ENCODE results near the gene CLIC4.
A peak's percentile ranks its signal among the peaks of the same experiment; 100 is the strongest.
"Not testable (repeated sequence)": the region's sequence is repeated elsewhere in the genome, so short reads cannot be mapped to it uniquely, and the experiment has no call there.

CLIC4 gene

DNA sequence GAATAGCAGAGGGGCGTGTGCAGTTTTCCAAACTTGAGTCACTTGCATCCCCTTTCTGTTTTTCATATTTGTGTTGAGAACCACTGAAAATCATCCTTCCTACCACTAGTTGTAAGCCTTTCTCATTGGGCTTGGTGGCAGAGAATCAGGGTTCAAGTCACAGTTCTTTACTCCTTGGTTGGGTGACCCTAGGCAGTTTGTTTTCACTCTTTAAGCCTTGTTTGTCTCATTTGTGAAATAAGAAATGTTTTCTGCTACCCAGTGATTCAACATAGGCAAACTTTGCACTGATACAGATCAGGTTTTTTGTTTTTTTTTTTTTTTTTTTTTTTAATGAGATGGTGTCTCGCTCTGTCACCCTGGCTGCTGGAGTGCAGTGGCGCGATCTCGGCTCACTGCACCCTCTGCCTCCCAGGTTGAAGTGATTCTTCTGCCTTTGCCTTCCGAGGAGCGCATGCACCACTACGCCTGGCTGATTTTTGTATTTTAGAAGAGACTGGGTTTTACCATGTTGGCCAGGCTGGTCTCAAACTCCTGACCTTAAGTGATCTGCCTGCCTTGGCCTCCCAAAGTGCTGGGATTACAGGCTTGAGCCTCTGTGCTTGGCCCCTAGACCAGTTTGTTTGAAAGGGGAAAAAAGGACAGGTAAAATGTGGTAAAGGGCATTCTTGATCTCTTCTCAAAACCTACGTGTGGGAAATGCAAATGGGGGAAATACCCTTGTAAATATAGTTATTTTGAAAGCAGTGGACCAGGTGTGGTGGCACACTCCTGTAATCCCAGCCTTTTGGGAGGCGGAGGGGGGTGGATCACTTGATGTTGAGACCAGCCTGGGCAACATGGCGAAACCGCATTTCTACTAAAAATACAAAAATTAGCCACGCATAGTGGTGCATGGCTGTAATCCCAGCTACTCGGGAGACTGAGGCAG, 3.2 kb downstream of the CLIC4 start:
- no peak for DNase-seq

DNA sequence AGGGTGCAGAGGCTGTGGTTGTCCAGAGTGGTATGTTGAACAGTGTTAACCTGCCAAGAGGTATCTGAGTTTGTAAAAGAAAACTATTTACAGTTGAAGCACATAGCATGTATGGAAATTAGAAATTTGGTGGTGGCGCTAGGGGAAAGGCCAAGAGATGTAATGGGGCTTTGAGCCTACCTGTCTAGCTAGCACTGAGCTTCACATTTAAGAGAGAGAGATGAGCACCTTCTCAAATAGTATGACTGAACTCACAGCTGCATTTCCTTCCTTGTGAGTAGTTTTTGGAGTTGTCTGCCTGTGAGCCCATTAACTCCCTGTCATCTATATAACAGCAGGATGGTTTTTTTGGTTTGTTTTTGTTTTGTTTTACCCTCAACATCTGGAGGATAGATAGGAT, 4.0 kb downstream of the CLIC4 start:
- no peak for DNase-seq

DNA sequence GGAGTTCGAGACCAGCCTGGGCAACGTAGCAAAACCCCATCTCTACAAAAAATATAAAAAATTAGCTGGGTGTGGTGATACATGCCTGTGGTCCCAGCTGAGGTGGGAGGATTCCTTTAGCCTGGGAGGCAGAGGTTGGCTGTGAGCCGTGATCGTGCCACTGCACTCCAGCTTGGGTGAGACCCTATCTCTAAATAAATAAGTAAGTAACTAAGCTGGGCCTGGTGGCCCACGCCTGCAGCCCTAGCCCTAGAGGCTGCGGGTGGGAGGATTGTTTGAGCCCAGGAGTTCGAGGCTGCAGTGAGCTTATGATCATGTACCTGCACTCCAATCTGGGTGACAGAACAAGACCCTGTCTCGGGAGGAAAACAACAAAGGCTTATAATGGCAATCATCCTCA, 4.6 kb downstream of the CLIC4 start:
- no peak for DNase-seq

DNA sequence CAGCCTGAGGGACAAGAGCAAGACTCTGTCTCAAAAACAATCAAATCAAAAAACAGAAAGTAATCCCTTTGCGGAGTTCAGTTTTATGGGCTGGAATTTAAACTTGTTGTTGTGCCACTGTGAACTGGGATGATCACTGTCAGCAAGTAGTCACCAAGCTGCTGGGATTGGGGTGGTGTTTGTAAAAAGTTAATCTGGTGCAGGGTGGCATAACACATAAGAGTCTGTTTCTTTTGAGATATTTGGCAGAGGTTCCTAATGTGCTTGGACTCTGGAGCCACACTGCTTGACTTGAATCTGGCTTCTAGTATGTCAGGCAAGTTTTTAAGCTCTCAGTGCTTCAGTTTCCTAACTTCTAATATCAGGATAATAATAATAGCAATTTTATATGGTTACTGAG, 6.6 kb downstream of the CLIC4 start:
- no peak for DNase-seq

DNA sequence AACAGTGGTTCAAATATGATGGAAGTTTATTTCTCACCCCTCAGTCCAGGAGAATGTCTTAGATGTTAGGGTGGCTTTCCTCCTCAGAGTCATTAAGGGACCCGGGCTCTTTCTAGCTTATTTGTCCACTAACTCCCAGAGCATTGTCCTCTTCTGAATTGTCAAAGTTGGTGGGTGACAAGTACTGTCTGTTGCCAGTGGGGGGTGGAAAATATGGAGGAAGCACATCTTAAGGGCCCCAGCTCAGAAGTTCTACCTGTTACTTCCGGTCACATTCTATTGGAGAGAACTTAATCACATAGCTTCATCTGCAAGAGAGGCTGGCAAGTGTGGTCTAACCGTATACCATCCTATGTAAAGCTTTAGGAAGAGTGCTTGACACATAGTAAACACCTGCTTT, 7.1 kb downstream of the CLIC4 start:
- no peak for DNase-seq

DNA sequence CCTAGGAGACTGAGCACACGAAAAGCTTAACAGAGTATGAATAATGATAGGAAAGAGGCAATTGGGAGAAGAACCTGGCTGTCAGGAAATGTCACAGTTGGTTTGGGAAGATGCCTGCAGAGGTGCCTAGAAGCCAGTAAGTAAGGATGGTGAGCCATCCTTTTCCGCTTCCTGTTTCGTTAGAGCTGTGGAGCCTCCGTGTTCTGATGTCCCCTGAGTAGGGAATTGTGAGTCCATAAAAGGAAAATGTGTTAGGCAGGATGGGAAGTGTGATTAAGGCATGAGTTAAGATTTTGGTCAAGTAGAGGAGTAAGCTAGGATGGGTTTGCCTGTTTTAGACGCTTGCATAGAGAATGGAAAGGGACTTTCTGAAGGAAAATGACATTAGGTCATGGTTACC, 9.0 kb downstream of the CLIC4 start:
- no peak for DNase-seq

DNA sequence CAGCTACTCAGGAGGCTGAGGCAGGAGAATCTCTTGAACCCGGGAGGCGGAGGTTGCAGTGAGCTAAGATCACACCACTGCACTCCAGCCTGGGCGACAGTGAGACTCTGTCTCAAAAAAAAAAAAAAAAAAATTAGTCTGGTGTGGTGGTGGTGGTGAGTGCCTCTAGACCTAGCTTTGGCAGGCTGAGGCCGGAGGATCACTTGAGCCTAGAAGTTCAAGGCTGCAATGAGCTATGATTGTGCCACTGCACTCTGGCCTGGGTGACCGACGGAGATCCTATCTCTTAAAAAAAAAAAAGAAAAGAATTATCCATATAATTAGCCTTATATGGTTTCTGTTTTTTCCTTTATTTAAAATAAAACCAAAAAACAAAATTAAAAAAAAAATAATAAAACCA, 10.1 kb downstream of the CLIC4 start:
- not testable (repeated sequence) for DNase-seq

DNA sequence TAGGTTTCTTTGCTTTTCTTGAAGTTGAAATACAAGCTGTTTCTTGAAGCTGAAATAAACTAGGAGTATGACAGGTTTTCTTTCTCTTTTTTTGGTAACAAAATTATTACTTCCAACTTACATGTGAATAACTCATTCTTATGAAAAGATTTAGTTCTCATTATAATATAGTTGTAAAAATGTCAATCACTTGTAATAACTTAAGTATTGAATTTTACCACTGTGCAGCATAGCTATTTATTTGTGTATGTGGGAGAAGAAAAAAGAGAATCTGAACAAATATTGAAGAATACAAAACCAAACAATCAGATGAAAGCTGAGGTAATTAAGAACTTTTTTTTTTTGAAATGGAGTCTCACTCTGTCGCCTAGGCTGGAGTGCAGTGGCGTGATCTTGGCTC, 11.1 kb downstream of the CLIC4 start:
- no peak for DNase-seq

DNA sequence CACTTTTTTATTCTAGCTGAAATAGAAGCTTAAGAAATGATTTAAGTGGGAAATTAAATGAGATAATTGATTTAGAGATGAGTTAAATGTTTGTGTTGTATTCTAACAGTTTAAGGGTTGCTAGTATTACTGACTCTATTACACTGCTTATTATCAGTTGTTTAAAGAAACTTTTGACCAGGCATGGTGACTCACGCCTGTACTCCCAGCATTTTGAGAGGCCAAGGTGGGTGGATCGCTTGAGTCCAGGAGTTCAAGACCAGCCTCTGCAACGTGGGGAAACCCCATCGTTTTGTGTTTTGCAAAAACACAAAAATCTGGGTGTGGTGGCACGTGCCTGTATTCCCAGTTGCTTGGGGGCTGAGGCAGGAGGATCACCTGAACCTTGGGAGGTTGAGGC, 14.2 kb downstream of the CLIC4 start:
- no peak for DNase-seq

DNA sequence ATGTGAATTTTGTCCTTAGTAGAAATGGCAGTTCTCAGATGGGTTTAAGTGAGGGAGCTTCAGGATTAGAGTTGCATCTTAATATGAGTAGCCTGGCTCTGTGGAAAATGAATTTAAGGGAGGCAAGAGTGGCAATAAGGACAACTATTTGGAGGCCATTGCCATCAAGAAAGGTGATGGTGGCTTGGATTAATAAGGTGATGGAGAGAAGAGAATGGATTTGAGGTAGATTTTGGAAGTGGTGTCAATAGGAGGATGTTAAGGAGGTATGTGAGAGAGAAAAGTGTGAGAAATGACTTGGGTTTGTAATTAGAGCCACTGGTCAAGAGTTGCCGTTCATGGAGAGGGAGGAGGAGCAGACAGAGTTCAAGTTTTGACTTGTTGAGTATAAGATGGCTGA, 16.3 kb downstream of the CLIC4 start:
- no peak for DNase-seq

DNA sequence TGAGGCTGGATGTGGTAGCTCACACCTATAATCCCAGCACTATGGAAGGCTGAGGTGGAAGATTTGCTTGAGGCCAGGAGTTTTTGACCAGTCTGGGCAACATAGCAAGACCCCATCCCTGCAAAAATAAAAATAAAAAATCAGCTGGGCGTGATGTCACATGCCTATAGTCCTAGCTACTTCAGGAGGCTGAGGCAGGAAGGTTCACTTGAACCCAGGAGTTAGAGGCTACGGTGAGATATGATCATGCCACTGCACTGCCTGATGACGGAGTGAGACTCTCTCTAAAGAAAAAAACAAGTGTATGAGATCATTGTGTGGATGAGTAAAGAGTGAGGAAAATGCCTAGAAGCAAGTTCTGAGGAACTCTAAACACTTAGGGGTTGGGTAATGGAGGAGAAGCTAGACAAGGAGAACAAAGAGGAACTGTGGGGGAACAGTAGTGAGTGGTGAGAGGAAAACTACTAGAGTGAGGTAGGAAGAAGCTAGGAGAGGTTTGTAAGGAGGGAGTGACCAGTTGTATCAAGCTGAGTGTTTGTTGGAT, 17.0 kb downstream of the CLIC4 start:
- DNase-seq: no peak

DNA sequence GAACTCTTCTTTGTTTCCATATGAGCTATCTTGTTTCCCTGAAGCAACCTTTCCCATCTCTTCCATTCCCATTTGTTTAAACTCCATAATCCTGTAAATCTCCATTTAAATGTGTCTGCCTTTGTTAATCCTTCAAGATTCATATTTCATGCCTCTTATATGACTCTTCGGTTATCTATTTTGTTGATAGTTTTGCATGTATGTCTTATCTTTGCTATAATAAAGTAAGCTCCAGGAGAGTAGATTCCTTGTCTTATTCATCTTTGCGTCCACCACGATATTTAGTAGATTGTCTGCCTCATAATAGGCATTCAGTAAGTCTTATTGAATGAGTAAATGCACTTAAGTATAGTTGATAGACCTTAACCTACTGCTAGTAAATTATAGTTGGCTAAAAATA, 18.4 kb downstream of the CLIC4 start:
- no peak for DNase-seq

DNA sequence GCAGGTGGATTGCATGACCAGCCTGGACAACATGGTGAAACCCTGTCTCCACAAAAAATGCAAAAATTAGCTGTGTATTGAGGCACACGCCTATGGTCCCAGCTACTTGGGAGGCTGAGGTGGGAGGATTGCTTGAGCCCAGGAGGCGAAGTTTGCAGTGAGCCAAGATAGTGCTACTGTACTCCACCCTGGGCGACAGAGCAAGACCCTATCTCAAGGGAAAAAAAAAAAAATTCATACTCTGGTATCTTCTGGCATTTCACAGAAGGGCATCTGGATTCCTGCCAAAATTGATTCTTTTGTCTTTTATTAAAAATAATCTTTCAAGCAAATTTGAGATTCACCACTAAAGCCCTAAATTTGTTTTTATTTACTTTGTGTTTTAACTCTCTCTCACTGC, 19.2 kb downstream of the CLIC4 start:
- DNase-seq: no peak

DNA sequence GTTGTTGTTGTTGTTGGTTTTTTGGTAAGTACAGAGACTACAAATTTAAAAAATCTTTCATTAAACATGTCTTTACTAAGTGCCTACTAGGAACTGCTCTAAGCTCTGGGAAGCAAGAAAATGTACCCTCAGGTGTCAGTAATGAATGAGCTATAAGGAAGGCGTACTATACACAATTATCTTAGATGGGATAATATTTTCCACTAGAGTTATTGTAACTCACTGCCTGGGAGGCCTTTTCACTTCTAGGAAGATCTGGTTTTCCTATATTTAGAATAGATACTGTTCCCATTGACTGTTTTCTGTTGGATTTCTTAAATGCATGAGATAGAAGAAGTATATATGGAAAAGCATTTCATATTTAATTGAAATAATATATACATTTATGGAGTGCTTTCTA, 19.6 kb downstream of the CLIC4 start:
- no peak for DNase-seq

DNA sequence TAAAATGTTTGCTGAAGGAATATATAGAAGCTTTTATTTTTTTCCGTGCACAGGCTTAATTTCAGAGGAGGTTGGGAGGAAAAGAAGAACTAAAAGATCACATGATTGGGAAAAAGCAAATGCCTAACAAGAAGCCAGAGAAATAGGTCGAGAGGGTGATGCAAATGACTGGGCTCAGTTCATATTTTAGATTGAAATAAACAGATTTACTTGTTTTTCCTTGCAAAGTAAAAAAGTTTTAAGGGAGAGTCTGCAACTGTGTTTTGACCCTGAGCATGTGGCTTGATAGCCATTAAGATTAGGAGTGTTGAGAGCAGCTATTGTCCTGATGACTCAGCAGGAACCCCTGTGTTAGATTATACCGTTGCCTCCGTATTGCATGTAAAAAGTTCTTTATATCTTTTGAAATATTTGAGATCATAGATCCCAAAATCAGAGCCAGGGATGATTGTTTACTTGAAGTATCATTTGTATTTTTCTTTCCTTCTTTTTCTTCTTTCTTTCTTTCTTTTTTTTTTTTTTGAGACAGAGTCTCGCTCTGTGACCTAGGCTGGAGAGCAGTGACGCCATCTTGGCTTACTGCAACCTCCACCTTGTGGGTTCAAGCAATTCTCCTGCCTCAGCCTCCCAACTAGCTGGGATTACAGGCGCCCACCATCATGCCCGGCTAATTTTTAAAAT, 20.2 kb downstream of the CLIC4 start:
- DNase-seq: peak; percentile 34

DNA sequence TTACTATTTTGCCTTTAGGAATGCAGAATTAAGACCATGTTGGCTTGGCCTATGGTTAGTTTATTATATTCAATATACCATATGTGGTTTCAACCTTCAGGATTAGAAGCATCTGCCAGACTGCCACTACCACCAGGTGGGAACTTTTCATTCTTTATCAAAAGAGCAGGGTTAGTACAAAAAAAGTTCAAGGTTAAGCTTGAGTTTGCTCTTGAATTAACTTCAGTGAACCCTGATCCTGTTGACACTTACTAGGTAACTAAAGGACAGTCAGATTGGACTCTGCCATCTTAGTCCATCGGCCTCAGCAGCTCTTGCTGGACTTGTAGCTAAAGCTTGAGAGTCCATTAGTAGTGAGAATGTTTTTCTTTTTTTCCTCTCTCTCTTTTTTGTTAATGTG, 22.1 kb downstream of the CLIC4 start:
- peak; percentile 21 for DNase-seq

DNA sequence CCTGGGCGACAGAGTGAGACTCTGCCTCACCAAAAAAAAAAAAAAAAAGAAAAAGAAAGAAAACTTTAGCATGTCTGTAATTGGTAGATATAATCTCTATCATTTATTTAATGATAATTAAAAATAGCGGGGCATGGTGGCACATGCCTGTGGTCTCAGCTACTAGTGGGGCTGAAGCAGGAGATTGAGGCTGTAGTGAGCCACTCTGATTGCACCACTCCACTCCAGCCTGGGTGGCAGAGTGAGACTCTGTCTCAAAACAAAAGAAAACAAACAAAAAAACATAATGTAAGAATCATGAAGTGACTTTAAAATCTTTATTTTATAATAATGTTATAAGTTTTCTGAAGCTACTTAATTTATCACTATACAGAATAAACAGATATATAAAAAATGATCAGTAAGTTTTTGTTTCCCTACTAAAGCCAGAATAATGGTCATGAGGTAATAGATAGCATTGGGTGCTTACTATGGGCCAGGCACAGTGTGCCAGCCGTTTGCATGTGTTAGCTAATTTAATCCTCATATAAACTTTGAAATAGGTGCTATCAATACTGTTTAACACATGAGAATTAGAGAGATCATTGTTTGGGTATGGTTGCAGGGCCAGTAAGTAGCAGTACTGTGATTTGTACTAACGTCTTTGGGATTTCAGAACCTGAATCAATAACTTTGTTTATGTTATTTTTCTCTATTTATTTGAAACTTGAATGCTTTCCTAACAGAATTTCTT, 23.8 kb downstream of the CLIC4 start:
- no peak for DNase-seq

DNA sequence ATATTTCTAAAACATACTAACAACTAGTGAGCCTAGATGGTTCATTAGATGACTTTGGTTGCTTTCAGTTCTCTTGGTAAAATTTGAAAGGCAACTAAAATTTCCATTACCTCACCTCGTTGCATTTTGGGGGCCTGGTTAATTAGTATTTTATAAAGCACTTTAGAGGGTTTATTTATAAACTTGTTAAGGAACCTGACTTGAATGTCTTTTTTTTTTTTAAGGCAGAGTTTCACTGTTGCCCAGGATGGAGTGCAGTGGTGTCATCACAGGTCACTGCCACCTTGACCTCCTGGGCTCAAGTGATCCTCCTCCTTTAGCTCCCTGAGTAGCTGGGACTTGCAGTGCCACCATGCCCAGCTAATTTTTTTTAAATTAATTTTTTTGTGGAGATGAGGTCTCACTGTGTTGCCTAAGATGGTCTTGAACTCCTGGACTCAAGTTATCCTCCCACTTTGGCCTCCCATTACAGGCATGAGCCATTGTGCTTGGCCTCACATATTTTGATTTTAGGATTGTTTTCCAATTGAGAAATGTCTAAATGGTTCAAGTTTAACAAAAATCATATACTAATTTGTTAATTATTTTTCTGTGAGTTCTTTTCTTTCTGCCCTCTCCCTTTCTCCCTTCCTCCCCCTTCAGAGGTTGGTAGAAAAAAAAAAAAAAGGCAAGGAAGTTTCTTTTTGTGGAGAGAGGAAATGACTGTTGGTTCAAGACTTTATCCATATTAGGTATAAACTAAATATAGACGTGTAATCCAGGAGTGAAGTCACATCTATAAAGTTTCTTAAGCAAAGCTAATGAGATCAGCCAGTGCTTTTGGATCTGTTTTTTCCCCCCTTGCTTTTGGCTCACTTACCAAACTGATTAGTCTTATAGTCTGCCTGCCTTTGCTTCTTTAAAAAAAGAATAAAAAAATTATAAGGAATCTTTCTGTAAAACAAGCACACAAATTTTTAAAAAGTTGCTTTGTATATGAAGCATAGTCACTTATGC, 24.7 kb downstream of the CLIC4 start:
- peak; percentile 88 for DNase-seq

DNA sequence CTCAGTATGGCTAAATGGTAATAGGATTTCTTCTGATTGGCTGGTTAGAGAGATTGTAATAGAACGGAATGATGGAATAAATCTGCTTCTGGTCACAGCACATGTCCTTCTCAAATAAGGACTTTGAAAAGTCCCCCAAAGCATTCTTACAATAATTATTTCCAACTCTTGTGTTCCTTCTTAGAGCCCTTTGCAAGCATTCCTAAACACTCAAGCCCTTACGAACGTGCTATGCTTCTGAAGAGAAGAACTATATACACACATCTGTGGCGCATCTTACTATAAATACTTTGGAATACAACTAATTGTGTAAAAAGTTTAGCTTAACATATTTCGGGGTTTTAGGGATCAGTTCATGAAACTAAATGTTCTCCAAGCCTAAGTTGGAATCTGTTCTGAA, 25.6 kb downstream of the CLIC4 start:
- no peak for DNase-seq

DNA sequence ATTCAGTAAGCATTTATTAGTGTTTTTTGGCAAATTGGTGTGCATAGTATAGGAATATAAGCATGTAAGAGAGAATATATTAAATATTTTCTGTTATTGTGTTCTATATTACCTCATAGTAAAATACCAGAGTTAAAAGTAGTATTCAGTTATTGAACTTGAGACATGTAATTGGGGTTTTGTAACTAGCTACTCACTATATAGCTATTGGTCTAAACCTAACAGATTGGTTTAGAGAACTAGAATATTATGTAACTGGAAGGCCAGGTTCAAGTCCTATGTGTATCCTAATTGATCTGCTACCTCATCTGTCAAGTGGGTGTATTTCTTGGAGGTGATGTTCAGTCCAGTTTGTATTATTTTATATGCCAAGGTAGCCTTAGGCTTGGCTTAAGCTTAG, 26.3 kb downstream of the CLIC4 start:
- peak; percentile 28 for DNase-seq

DNA sequence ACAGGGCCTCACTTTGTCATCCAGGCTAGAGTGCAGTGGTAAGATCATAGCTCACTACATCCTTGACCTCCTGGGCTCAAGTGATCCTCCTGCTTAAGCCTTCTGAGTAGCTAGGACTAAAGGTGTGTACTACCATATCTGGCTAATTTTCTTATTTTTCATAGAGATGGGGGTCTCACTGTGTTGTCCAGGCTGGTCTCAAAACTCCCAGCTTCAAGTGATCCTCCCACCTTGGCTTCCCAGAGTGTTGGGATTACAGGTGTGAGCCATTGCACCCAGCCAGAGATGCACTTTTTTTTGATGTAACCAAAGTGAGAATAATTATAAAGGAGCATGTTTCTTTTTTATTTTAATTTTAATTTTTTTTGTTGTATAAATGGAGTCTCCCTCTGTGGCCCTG, 28.4 kb downstream of the CLIC4 start:
- DNase-seq: no peak

DNA sequence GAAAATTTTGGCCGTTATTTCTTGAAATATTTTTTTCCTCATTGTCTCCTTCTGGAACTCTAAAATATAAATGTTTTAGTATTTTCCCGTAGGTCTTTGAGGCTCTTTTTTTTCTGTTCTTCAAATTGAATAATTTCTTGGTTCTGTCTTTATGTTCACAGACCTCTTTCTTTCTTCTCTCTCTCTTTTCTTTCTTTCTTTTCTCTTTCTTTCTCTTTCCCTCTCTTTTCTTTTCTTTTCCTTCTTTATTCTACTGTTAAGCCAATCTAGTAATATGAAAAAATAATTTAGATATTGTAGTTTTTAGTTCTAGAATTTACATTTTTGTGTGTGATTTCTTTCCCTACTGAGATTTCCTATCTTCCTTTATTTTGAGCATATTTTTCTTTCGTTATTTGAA, 30.1 kb downstream of the CLIC4 start:
- DNase-seq: no peak
